GM12892 (cell line): Measurements from ENCODE around the gene MAP4K1.

Experiments used
- DNase-seq: peaks from one replicate; pipeline ENCODE4 v3.0.0; 2011; ENCODE audit not compliant: insufficient read length
- FAIRE-seq: peaks from 2 replicates; lab custom pipeline; 2011; peaks lifted over from hg19 to GRCh38; lab: Jason Lieb, UNC
- POLR2A ChIP-seq: IDR thresholded peaks from 2 replicates; pipeline ENCODE4 v1.6.1; 2011; ENCODE audit warnings: low read depth, low read length, control low read depth
- POLR2AphosphoS5 ChIP-seq: IDR thresholded peaks from 2 replicates; pipeline ENCODE4 v1.6.1; 2011; ENCODE audit warnings: low read depth, low read length, control low read depth
- TAF1 ChIP-seq: IDR thresholded peaks from 2 replicates; pipeline ENCODE4 v1.6.1; 2011; ENCODE audit warnings: low read depth, mild to moderate bottlenecking, control low read depth, low read length, borderline replicate concordance

The MAP4K1 gene

GRCh38 chr19:38544569-38545315 is 73.0 kb downstream of the MAP4K1 start:
- DNase-seq (no peak), FAIRE-seq (no peak)
- TF ChIP-seq POLR2AphosphoS5 (no peak), POLR2A (no peak), TAF1 (no peak)

DNA sequence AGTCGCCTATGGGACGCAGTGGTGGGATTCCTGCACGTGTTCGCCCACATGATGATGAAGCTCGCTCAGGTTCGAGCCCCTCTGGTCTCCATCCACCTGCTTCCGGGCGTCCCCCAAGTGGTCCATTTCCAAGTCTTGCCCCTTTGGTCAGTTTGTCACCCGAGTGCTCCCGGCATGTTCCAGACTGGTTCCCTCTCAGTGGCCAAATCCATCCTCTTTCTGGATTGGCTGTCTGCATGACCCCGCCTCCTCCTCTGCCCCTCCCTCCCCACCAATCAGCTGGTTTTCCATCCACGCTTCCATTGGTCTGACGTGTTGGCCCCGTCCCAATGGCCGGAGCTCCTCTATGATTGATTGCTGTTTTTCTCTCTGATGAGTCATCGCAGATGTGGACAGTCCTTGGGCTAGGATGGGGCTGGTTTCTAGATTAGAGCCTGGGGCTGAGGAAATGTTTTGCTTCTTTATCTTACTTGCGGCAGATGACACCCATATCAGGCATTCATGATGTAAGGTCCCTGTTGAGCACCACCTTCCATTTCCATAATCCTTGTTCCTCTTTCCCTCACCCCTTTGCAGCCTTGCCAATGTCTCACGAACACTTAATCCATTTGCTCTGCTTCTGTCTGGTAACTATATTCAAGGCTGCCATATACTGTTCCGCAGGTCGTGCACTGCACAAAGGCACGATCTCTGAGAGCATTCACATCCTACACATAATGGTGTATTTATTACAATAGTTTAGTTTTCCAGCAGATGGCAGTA is 73.8 kb downstream of the MAP4K1 start:
- DNase-seq: no peak
- FAIRE-seq: peak; percentile 85
- no peak for TF ChIP-seq POLR2AphosphoS5

DNA sequence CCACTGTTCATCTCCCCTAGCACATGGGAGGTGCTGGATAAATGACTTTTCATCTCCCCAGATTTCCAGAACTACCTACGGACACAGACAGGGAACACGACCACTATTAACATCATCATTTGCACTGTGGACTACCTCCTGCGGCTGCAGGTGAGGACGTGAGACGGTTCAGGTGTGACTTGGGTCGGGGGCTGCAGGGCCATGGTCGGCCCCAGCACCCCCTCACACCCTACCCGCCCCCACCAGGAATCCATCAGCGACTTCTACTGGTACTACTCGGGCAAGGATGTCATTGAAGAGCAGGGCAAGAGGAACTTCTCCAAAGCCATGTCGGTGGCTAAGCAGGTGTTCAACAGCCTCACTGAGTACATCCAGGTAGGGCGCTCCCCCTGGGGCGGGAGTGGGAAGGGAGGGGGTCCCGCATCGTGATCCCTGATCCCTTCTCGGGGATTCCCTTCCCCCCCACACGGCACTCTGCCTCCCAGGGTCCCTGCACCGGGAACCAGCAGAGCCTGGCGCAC is 74.4 kb downstream of the MAP4K1 start:
- no peak for FAIRE-seq
- TF ChIP-seq TAF1 (no peak), POLR2A (no peak), POLR2AphosphoS5 (no peak)

GRCh38 chr19:38542040-38542439 is 75.7 kb downstream of the MAP4K1 start:
- DNase-seq (no peak), FAIRE-seq (no peak)
- TF ChIP-seq TAF1: no peak
- no peak for TF ChIP-seq POLR2A
- TF ChIP-seq POLR2AphosphoS5: no peak

More for the DNA sequence above, 74.4 kb downstream of the MAP4K1 start:
- DNase-seq: no peak

GRCh38 chr19:38539751-38540150 is 78.0 kb downstream of the MAP4K1 start:
- no peak for DNase-seq
- no peak for FAIRE-seq
- no peak for TF ChIP-seq POLR2AphosphoS5
- TF ChIP-seq TAF1: no peak
- TF ChIP-seq POLR2A: no peak

GRCh38 chr19:38538793-38539528 is 78.8 kb downstream of the MAP4K1 start:
- FAIRE-seq: no peak
- no peak for DNase-seq
- TF ChIP-seq TAF1 (no peak), POLR2A (no peak), POLR2AphosphoS5 (no peak)

- no peak for DNase-seq
- FAIRE-seq: no peak
- TF ChIP-seq POLR2AphosphoS5 (no peak), TAF1 (no peak), POLR2A (no peak)
These were observed 79.4 kb downstream of the MAP4K1 start for GRCh38 chr19:38538386-38538785.
